Measurements from ENCODE around the gene ADAM17. TPM values are rescaled to one million over a fixed set of nuclear protein-coding genes. Genes with fewer than 3 reads are reported as not detected.

The ADAM17 gene
- total RNA-seq, 1 donor from 2014 or later, result 61.3 TPM

Other genes starting within 250 kb of the ADAM17 start
- 41.4 and 45.3 TPM in 2 replicates for gene ITGB1BP1, start 132.3 kb downstream of the ADAM17 start, total RNA-seq
- 39.0 and 43.1 TPM in 2 replicates for gene CPSF3, start 132.2 kb downstream of the ADAM17 start, total RNA-seq
- gene IAH1, start 81.3 kb downstream of the ADAM17 start, total RNA-seq, result 51.9 and 63.7 TPM in 2 replicates
- 246 and 284 TPM in 2 replicates for gene YWHAQ, start 75.2 kb upstream of the ADAM17 start, total RNA-seq